Measurements from ENCODE around the gene USP9X.

DNA sequence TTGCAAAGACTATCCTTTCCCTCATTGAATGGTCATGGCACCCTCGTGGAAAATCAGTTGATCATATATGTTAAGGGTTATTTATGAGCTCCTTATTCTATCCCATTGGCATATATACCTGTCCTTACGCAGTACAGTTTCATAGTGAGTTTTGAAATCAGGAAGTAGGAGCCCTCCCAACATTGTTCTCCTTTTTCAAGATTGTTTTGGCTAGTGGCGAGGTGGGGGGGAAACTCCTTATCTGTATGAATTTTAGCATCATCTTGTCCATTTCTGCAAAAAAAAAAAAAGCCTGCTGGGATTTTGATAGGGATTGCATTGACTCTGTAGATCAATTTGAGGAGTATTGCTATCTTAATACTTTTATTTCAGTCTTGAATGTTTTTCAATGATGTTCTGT is 2.5 kb upstream of the USP9X start:
- TF ChIP-seq EZH2phosphoT487 (IDR thresholded peaks at IDR 0.05; ENCODE audit: low read depth, severe bottlenecking, unreplicated experiment), result no peak
- TF ChIP-seq, protein P1, sequence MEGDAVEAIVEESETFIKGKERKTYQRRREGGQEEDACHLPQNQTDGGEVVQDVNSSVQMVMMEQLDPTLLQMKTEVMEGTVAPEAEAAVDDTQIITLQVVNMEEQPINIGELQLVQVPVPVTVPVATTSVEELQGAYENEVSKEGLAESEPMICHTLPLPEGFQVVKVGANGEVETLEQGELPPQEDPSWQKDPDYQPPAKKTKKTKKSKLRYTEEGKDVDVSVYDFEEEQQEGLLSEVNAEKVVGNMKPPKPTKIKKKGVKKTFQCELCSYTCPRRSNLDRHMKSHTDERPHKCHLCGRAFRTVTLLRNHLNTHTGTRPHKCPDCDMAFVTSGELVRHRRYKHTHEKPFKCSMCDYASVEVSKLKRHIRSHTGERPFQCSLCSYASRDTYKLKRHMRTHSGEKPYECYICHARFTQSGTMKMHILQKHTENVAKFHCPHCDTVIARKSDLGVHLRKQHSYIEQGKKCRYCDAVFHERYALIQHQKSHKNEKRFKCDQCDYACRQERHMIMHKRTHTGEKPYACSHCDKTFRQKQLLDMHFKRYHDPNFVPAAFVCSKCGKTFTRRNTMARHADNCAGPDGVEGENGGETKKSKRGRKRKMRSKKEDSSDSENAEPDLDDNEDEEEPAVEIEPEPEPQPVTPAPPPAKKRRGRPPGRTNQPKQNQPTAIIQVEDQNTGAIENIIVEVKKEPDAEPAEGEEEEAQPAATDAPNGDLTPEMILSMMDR (IDR thresholded peaks at IDR 0.05; ENCODE audit: poor library complexity), result no peak
